Uterus (tissue), 2 donors: ENCODE data around the gene SLC44A2.

Source experiments
- CTCF ChIP-seq, 4 experiments: fragments of 200-600 bp in 2 of 4; fragments of 450-650 bp in 2 of 4; sonication (generic) in 2 of 4; IDR thresholded peaks; one replicate each; pipeline ENCODE4 v1.5.1; 2016 to 2019; ENCODE audit warnings: antibody characterized with exemption in 4 of 4, mild to moderate bottlenecking in 2 of 4, moderate library complexity in 1 of 4
- POLR2A ChIP-seq, 2 donors: fragments of 450-650 bp; IDR thresholded peaks; one replicate each; pipeline ENCODE4 v1.6.1; 2016; ENCODE audit warnings: antibody characterized with exemption in 2 of 2, mild to moderate bottlenecking in 1 of 2, moderate library complexity in 1 of 2

GRCh38 chr19:10637894-10638293 is 12.5 kb downstream of the SLC44A2 start:
- TF ChIP-seq CTCF (IDR thresholded peaks at IDR 0.05) (no peak), POLR2A (IDR thresholded peaks at IDR 0.05) (no peak)
